ENCODE results near the gene CMIP. TPM values are rescaled to one million over a fixed set of nuclear protein-coding genes. Genes with fewer than 3 reads are reported as not detected.
"Not testable (repeated sequence)": the region's sequence is repeated elsewhere in the genome, so short reads cannot be mapped to it uniquely, and the experiment has no call there.

Gene CMIP
- total RNA-seq, 1 experiment from 2014 or later = 48.2 TPM

DNA sequence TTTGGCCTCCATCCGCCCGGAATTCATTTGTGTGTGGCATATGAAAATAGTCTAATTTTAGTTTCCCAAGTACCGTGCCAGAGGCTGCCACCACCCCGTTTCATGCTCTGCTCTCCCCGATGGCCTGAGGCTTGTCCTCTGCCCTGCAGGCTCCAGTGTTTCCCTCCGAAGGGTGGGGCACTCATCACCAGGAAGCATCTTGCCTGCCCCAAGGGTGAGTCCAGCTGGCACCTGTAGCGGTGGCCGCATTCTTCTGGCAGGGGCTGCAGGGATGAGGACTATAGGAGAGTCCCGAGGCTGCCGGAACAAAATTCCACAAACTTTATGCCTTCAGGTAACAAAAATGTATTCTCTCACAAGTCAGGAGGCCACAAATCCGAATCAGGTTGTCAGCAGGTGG lies 23.1 kb upstream of the CMIP start:
- Histone ChIP-seq H2BK15ac (ENCODE audit: low read depth, low read length) (no peak overlapping the region), H3K79me2 (ENCODE audit: insufficient read depth, low read length) (no peaks in the 10 kb centered on the region), H4K8ac (replicated peaks; ENCODE audit: insufficient read length, low read depth, low read length) (no peak overlapping the region), H4K5ac (ENCODE audit: insufficient read length, low read depth, low read length) (no peak overlapping the region), H3K27ac (ENCODE audit: insufficient read length, low read depth, low read length) (no peak overlapping the region), H2AK5ac (ENCODE audit: insufficient read length, low read length) (no peak overlapping the region), H3K9ac (ENCODE audit: extremely low read depth, insufficient read length, low read length) (no peak overlapping the region), H3K18ac (ENCODE audit: insufficient read length, low read depth, low read length) (no peak overlapping the region), H3K23me2 (ENCODE audit: insufficient read length, low read depth, low read length, poor library complexity, severe bottlenecking) (no peaks in the 10 kb centered on the region), H3K56ac (ENCODE audit: insufficient read length, low read depth, low read length) (no peak overlapping the region), H2AFZ (ENCODE audit: low read length) (no peak overlapping the region), H2BK120ac (ENCODE audit: low read depth, low read length, poor library complexity, severe bottlenecking) (no peak overlapping the region), H3K14ac (ENCODE audit: insufficient read depth, low read length) (no peak overlapping the region), H3K23ac (ENCODE audit: insufficient read length, low read depth, low read length) (no peak overlapping the region), H3T11ph (ENCODE audit: low read length) (no peak overlapping the region), H4K91ac (ENCODE audit: insufficient read length, low read depth, low read length) (no peak overlapping the region), H3K27me3 (ENCODE audit: insufficient read depth, low read length) (no peaks in the 10 kb centered on the region), H2BK5ac (ENCODE audit: insufficient read length, low read length) (no peak overlapping the region), H3K79me1 (ENCODE audit: insufficient read depth, low read depth, low read length, poor library complexity, severe bottlenecking) (no peaks in the 10 kb centered on the region), H3K4me1 (ENCODE audit: insufficient read depth, low read length) (no peaks in the 10 kb centered on the region), H2BK20ac (ENCODE audit: low read depth, low read length, poor library complexity, severe bottlenecking) (no peak overlapping the region), H3K4ac (ENCODE audit: low read depth, low read length) (no peak overlapping the region), H4K20me1 (ENCODE audit: control insufficient read depth, insufficient read depth, insufficient read length) (no peaks in the 10 kb centered on the region), H3K9me3 (ENCODE audit: control insufficient read depth, low read depth, low read length) (no peaks in the 10 kb centered on the region), H2BK12ac (ENCODE audit: insufficient read length, low read depth, low read length) (no peak overlapping the region), H3K4me2 (ENCODE audit: insufficient read depth, insufficient read length, low read length) (no peak overlapping the region)
- Mint-ChIP-seq H3K36me3 (ENCODE audit: insufficient read depth in 1 of 3, low read depth in 3 of 3) (no peaks in the 10 kb centered on the region), H3K4me3 (no peak overlapping the region; a peak in 1 of 5 replicates), H3K27me3 (ENCODE audit: low read depth) (no peaks in the 10 kb centered on the region), H3K27ac (no peak overlapping the region; a peak in 1 of 7 replicates), H3K9me3 (peaks cover 0 to 6% of the 10 kb centered on the region in 2 experiments; a peak in 2 of 5 replicates), H3K4me1 (peaks cover 5 to 6% of the 10 kb centered on the region in 2 experiments; a peak in 2 of 4 replicates)
- no peak for DNase-seq
- no CpG with 5 or more reads among the region's 11 CpGs for WGBS (ENCODE audit: extremely low coverage, insufficient read length, low lambda C conversion rate)
- TF ChIP-seq, protein P1, sequence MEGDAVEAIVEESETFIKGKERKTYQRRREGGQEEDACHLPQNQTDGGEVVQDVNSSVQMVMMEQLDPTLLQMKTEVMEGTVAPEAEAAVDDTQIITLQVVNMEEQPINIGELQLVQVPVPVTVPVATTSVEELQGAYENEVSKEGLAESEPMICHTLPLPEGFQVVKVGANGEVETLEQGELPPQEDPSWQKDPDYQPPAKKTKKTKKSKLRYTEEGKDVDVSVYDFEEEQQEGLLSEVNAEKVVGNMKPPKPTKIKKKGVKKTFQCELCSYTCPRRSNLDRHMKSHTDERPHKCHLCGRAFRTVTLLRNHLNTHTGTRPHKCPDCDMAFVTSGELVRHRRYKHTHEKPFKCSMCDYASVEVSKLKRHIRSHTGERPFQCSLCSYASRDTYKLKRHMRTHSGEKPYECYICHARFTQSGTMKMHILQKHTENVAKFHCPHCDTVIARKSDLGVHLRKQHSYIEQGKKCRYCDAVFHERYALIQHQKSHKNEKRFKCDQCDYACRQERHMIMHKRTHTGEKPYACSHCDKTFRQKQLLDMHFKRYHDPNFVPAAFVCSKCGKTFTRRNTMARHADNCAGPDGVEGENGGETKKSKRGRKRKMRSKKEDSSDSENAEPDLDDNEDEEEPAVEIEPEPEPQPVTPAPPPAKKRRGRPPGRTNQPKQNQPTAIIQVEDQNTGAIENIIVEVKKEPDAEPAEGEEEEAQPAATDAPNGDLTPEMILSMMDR (conservative IDR thresholded peaks at IDR 0.05) = no peak

DNA sequence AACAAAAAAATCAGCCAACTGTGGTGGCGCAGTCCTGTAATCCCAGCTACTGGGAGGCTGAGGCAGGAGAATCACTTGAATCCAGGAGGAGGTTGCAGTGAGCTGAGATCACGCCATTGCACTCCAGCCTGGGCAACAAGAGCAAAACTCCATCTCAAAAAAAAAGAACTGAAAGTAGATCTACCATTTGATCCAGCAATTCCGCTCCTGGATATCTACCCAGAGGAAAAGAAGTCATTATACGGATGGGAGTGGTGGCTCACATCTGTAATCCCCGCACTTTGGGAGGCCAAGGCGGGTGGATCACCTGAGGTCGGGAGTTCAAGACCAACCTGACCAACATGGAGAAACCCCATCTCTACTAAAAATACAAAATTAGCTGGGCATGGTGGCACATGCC lies 22.5 kb upstream of the CMIP start:
- not testable (repeated sequence) for H3K9ac ChIP-seq (ENCODE audit: extremely low read depth, insufficient read length, low read length); H3K4me1 Mint-ChIP-seq; H3K4ac ChIP-seq (ENCODE audit: low read depth, low read length); H2AK5ac ChIP-seq (ENCODE audit: insufficient read length, low read length); H3K27me3 Mint-ChIP-seq (ENCODE audit: low read depth); H3K27ac ChIP-seq (ENCODE audit: insufficient read length, low read depth, low read length); H3K79me2 ChIP-seq (ENCODE audit: insufficient read depth, low read length); H3K56ac ChIP-seq (ENCODE audit: insufficient read length, low read depth, low read length); H3K23me2 ChIP-seq (ENCODE audit: insufficient read length, low read depth, low read length, poor library complexity, severe bottlenecking); H3K4me2 ChIP-seq (ENCODE audit: insufficient read depth, insufficient read length, low read length); H2BK12ac ChIP-seq (ENCODE audit: insufficient read length, low read depth, low read length); H3K9me3 ChIP-seq (ENCODE audit: control insufficient read depth, low read depth, low read length); H3K18ac ChIP-seq (ENCODE audit: insufficient read length, low read depth, low read length); H2BK15ac ChIP-seq (ENCODE audit: low read depth, low read length); H3K79me1 ChIP-seq (ENCODE audit: insufficient read depth, low read depth, low read length, poor library complexity, severe bottlenecking); H4K91ac ChIP-seq (ENCODE audit: insufficient read length, low read depth, low read length); H3K4me1 ChIP-seq (ENCODE audit: insufficient read depth, low read length); H4K5ac ChIP-seq (ENCODE audit: insufficient read length, low read depth, low read length); H4K20me1 ChIP-seq (ENCODE audit: control insufficient read depth, insufficient read depth, insufficient read length); H4K8ac ChIP-seq (replicated peaks; ENCODE audit: insufficient read length, low read depth, low read length); H3K27me3 ChIP-seq (ENCODE audit: insufficient read depth, low read length); H3K14ac ChIP-seq (ENCODE audit: insufficient read depth, low read length); H3T11ph ChIP-seq (ENCODE audit: low read length); H3K4me3 Mint-ChIP-seq; H3K23ac ChIP-seq (ENCODE audit: insufficient read length, low read depth, low read length); H3K36me3 Mint-ChIP-seq (ENCODE audit: insufficient read depth in 1 of 3, low read depth in 3 of 3); H2BK5ac ChIP-seq (ENCODE audit: insufficient read length, low read length); H3K9me3 Mint-ChIP-seq; DNase-seq; H2BK20ac ChIP-seq (ENCODE audit: low read depth, low read length, poor library complexity, severe bottlenecking); H2AFZ ChIP-seq (ENCODE audit: low read length); H3K27ac Mint-ChIP-seq; H2BK120ac ChIP-seq (ENCODE audit: low read depth, low read length, poor library complexity, severe bottlenecking)
- WGBS (ENCODE audit: extremely low coverage, insufficient read length, low lambda C conversion rate) = no CpG with 5 or more reads among the region's 7 CpGs

Data from H9 (cell line).